NT2/D1 (cell line): ENCODE data around the gene CDC42EP5.

Source experiments
- DNase-seq: peaks from one replicate; pipeline ENCODE4 v3.0.0-alpha.2; 2011; ENCODE audit warnings: low read depth, low spot score
- H3K27me3 ChIP-seq: 2 replicates; pipeline ENCODE4 v1.6.0; 2011; ENCODE audit warnings: mild to moderate bottlenecking; ENCODE audit not compliant: insufficient read length, insufficient read depth
- H3K36me3 ChIP-seq: 2 replicates; pipeline ENCODE4 v1.6.1; 2011; ENCODE audit warnings: mild to moderate bottlenecking, low read length, mixed read lengths; ENCODE audit not compliant: insufficient read depth, insufficient read length
- H3K4me1 ChIP-seq: 2 replicates; pipeline ENCODE4 v1.5.1; 2011; ENCODE audit not compliant: insufficient read depth, insufficient read length
- H3K4me3 ChIP-seq: 2 replicates; pipeline ENCODE4 v1.5.1; 2011; ENCODE audit warnings: low read depth; ENCODE audit not compliant: insufficient read length
- H3K9ac ChIP-seq: 2 replicates; pipeline ENCODE4 v1.6.0; 2011; ENCODE audit warnings: low read depth; ENCODE audit not compliant: insufficient read length
- H3K9me3 ChIP-seq: 2 replicates; pipeline ENCODE4 v1.5.1; 2011; ENCODE audit warnings: mild to moderate bottlenecking, low read length; ENCODE audit not compliant: insufficient read depth
- SUZ12 ChIP-seq: IDR thresholded peaks from 2 replicates; pipeline ENCODE4 v1.6.1; 2011; ENCODE audit not compliant: insufficient read length, insufficient read depth; ENCODE audit errors: extremely low read depth
- YY1 ChIP-seq: IDR thresholded peaks from 2 replicates; pipeline ENCODE4 v1.6.1; 2011; ENCODE audit not compliant: insufficient read length, insufficient read depth
- ZNF274 ChIP-seq: IDR thresholded peaks from 2 replicates; pipeline ENCODE4 v1.6.1; 2011; ENCODE audit warnings: mild to moderate bottlenecking, low read depth, low read length

Gene CDC42EP5

GRCh38 chr19:54481326-54481930, 8.3 kb upstream of the CDC42EP5 start:
- no peaks in the 10 kb centered on the region for H3K4me1 ChIP-seq

DNA sequence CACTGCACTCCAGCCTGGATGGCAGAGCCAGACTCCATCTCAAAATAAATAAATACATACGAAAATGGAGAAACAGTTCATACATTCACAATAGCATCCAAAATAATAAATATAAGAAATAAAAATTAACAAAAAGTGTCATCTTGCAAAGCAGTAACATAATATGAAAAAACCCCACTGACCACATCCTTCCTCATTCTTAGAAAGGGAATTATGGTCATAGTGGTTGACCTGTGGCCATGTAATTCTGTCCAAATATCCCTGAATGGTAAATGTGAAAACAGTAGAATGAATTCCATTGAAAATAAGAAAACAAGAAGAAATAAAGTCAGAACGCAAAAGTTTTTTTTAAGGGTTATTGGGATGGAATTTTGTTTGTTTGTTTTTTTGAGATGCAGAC, 7.0 kb upstream of the CDC42EP5 start:
- H3K9me3 ChIP-seq: no peaks in the 10 kb centered on the region
- DNase-seq: no peak
- no peaks in the 10 kb centered on the region for H3K27me3 ChIP-seq
- no peaks in the 10 kb centered on the region for H3K4me1 ChIP-seq
- no peak for TF ChIP-seq YY1
- no peak overlapping the region for H3K9ac ChIP-seq
- no peaks in the 10 kb centered on the region for H3K36me3 ChIP-seq
- no peak overlapping the region for H3K4me3 ChIP-seq

More at GRCh38 chr19:54481326-54481930, 8.3 kb upstream of the CDC42EP5 start:
- no peak overlapping the region for H3K4me3 ChIP-seq
- peak; percentile 36 for DNase-seq
- H3K27me3 ChIP-seq: no peaks in the 10 kb centered on the region
- no peaks in the 10 kb centered on the region for H3K9me3 ChIP-seq
- H3K36me3 ChIP-seq: no peaks in the 10 kb centered on the region
- no peak for TF ChIP-seq ZNF274
- no peak overlapping the region for H3K9ac ChIP-seq

GRCh38 chr19:54478677-54479266, 5.7 kb upstream of the CDC42EP5 start:
- Histone ChIP-seq H3K9ac (no peak overlapping the region), H3K36me3 (no peaks in the 10 kb centered on the region), H3K27me3 (no peaks in the 10 kb centered on the region), H3K9me3 (no peaks in the 10 kb centered on the region), H3K4me1 (peaks cover 2% of the 10 kb centered on the region), H3K4me3 (no peak overlapping the region)
- TF ChIP-seq ZNF274: no peak
- peak; percentile 68 for DNase-seq

GRCh38 chr19:54477650-54478049, 4.6 kb upstream of the CDC42EP5 start:
- H3K4me1 ChIP-seq: peaks cover 8% of the 10 kb centered on the region
- TF ChIP-seq ZNF274 (no peak), YY1 (no peak), SUZ12 (no peak)
- no peaks in the 10 kb centered on the region for H3K27me3 ChIP-seq
- H3K4me3 ChIP-seq: no peak overlapping the region
- DNase-seq: no peak
- H3K9me3 ChIP-seq: no peaks in the 10 kb centered on the region
- no peak overlapping the region for H3K9ac ChIP-seq
- H3K36me3 ChIP-seq: no peaks in the 10 kb centered on the region

DNA sequence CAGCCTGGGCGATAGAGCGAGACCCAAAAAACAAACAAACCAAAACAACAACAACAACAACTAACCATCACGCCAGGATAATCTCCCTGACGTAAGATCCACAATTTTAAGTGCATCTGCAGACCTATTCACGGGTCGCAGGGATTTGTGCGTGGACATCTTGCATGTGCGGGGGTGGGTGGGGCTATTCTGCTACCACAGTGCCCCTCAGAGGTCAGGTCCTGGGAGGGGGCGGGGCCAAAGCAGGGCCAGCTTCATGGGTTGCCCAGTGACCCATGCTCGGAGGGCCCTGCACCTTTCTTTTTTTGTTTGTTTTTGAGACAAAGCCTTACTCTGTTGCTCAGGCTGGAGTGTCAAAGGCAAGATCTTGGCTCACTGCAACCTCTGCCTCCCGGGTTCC, 2.6 kb upstream of the CDC42EP5 start:
- no peak for TF ChIP-seq SUZ12
- TF ChIP-seq YY1: no peak
- no peak for TF ChIP-seq ZNF274
- Histone ChIP-seq H3K9ac (no peak overlapping the region), H3K36me3 (no peaks in the 10 kb centered on the region), H3K4me1 (peaks cover 8% of the 10 kb centered on the region), H3K4me3 (no peak overlapping the region), H3K9me3 (no peaks in the 10 kb centered on the region), H3K27me3 (no peaks in the 10 kb centered on the region)
- DNase-seq: no peak

DNA sequence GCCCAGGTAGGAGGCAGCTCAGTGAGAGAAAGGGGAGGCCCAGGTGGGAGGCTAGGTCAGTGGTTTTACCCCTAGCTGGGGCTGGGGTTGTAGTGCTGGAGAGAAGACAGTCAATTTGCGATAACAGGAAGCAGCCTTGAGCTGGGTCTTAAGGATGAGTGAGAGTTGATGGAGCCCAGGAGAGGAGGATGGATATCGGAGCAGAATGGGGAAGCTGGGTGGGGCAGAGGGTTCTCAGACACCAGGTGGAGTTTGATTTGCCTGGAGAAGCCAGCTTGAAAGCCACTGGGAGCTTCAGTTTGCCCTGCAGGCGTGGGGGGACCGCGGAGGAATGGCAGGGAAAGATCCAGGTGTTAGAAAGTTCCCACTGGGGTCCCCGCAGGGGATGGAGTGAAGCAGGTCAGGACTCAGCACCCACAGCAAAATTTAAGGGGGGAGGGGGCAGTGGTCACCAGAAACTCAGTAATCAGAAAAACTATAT, 836 bp upstream of the CDC42EP5 start:
- no peaks in the 10 kb centered on the region for H3K36me3 ChIP-seq
- peaks cover 8% of the 10 kb centered on the region for H3K4me1 ChIP-seq
- H3K9ac ChIP-seq: no peak overlapping the region
- TF ChIP-seq YY1 (no peak), ZNF274 (no peak), SUZ12 (no peak)
- no peak for DNase-seq
- H3K4me3 ChIP-seq: no peak overlapping the region
- no peaks in the 10 kb centered on the region for H3K9me3 ChIP-seq
- H3K27me3 ChIP-seq: no peaks in the 10 kb centered on the region

DNA sequence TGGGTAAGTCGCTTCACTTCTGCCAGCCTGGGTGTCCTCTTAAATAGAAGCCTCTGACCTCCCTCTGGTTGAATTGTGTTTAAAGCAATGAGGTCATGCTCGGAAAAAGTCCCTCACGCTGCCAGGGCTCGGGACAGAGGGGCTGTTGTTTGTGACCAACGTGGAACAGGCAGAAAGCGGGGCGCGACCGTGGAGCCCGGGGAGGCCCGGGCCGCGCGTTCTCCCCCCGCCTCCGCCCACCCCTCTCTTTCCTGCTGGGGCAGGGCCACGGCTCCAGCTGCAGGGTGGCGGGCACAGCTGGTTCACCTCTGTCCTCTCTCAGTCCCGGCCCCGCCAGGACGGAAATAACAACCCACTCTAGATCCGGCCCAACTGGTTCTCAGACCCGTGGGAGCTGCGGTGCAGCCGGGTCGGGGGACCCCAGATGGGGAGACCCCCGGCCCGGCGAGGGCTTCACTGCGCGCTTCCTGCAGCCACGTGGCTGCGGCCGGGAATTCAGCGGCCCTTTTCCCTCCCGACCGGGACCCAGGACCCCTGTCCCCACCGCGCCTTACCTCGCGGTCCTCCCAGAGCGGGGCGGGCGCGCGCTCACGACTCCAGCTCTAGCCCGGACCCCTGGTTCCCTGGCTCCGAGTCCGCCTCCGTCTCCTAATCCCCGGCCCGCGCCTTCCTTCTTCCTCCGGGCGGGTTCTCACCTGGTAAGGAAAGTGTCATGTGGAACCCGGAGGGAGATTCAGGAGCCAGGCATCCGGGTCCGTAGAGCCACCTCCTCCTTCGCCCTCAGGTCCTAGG, 1.9 kb downstream of the CDC42EP5 start:
- H3K9ac ChIP-seq: no peak overlapping the region

More for the DNA sequence above, 1.9 kb downstream of the CDC42EP5 start:
- H3K9me3 ChIP-seq: no peaks in the 10 kb centered on the region
- no peak for TF ChIP-seq SUZ12
- TF ChIP-seq ZNF274: no peak
- no peak for TF ChIP-seq YY1
- no peak for DNase-seq
- H3K4me1 ChIP-seq: peaks cover 8% of the 10 kb centered on the region
- no peaks in the 10 kb centered on the region for H3K36me3 ChIP-seq
- H3K27me3 ChIP-seq: no peaks in the 10 kb centered on the region
- no peak overlapping the region for H3K4me3 ChIP-seq
